Adrenal gland (tissue), 12 donors: ENCODE measurements around the gene NOX5. TPM values are rescaled to one million over a fixed set of nuclear protein-coding genes. Genes with fewer than 3 reads are reported as not detected.
"Not testable (repeated sequence)": the region's sequence is repeated elsewhere in the genome, so short reads cannot be mapped to it uniquely, and the experiment has no call there.

Source experiments
- DNase-seq, 7 donors: peaks; one replicate each; pipeline ENCODE4 v3.0.0-alpha.2; 2019 to 2020
- H3K27ac ChIP-seq, 5 donors: fragments of 200-600 bp; sonication (generic) in 4 of 5; 1 replicate in 3 of 5; 2 replicates in 2 of 5; pipeline versions ENCODE4 v1.5.1 to v1.8.0; 2016 to 2020; ENCODE audit warnings: mild to moderate bottlenecking in 1 of 5
- H3K27me3 ChIP-seq: fragments of 200-600 bp; 2 replicates; pipeline ENCODE4 v1.8.0; 2021
- H3K36me3 ChIP-seq, 2 donors: fragments of 200-600 bp; replicated peaks in 1 of 2; 1 replicate in 1 of 2; 2 replicates in 1 of 2; pipeline versions ENCODE4 v1.5.1 to v1.8.0; 2018 to 2022
- H3K4me1 ChIP-seq, 2 donors: fragments of 200-600 bp; replicated peaks in 1 of 2; 1 replicate in 1 of 2; 2 replicates in 1 of 2; pipeline versions ENCODE4 v1.5.1 to v1.8.0; 2018 to 2021
- H3K4me3 ChIP-seq, 4 donors: fragments of 200-600 bp; sonication (generic) in 3 of 4; one replicate each; pipeline ENCODE4 v1.5.1; 2016 to 2018
- H3K9me3 ChIP-seq, 3 donors: fragments of 200-600 bp; sonication (generic) in 1 of 3; replicated peaks in 1 of 3; 1 replicate in 2 of 3; 2 replicates in 1 of 3; pipeline versions ENCODE4 v1.5.1 to v1.8.0; 2016 to 2021
- POLR2A ChIP-seq, 2 donors: fragments of 450-650 bp; IDR thresholded peaks; one replicate each; pipeline ENCODE4 v1.6.1; 2017; ENCODE audit warnings: antibody characterized with exemption in 2 of 2, mild to moderate bottlenecking in 2 of 2, moderate library complexity in 1 of 2
- WGBS, 4 donors: extraction: QIAGEN DNeasy Blood & Tissue Kit in 2 of 4; methylation state at CpG; one replicate each; pipeline versions ENCODE4 v1.1.5 to v1.1.7; 2013 to 2017; 5-methylcytosine and 5-hydroxymethylcytosine counted together
- intact Hi-C, 2 donors: fragments of 100-400 bp; cut with DNase I; formaldehyde crosslinking; loops; one replicate each; pipeline versions ENCODE4 v1.14.1 to v1.15.0; 2022 to 2023
- polyA plus RNA-seq, 3 donors: library from polyadenylated mRNA; stranded (reverse); fragments of 200-250 nt in 2 of 3; fragments of 350-450 nt in 1 of 3; fragmentation: Illumina TruSeq in 1 of 3; extraction: RNeasy Lipid Tissue Mini Kit (QIAGEN cat#74804) in 1 of 3; gene quantifications; one replicate each; pipeline ENCODE4 v1.2.3, GENCODE V29; 2013 to 2014
- total RNA-seq, 9 donors: library from RNA; depleted of rRNA in 4 of 9; stranded (reverse); fragments of >200 nt in 4 of 9; fragments of 120-200 nt in 1 of 9; fragmentation: NEBNext Ultra II Directional in 1 of 9; extraction: Animal tissue kit (Norgen Biotek cat#: 25700) in 1 of 9; gene quantifications; one replicate each; pipeline versions ENCODE4 v1.1.0 to v1.2.4, GENCODE V29; 2013 to 2023
- TF ChIP-seq, protein P1 (sequence below), 6 experiments: fragments of 450-650 bp in 4 of 6; fragments of 200-600 bp in 2 of 6; sonication (generic) in 1 of 6; IDR thresholded peaks; 1 replicate in 5 of 6; 2 replicates in 1 of 6; pipeline versions ENCODE4 v1.5.1 to v1.8.0; 2016 to 2021; ENCODE audit warnings: antibody characterized with exemption in 6 of 6, mild to moderate bottlenecking in 2 of 6, moderate library complexity in 1 of 6
- donor health status: healthy with polysubstance abuse.
- donor health status: Bipolar disorder and iron deficiency.
- donor health status: DM: yes; HTN: yes; CAD: no.
- donor health status: DM: no; HTN: no; CAD: no.
- donor health status: DM: no; HTN: no; CAD: no.
- donor health status: DM: yes; HTN: yes; CAD: no.

NOX5 gene
- total and polyA plus RNA-seq, 12 donors, result 0.06 to 1.4 (median 0.63) TPM

DNA sequence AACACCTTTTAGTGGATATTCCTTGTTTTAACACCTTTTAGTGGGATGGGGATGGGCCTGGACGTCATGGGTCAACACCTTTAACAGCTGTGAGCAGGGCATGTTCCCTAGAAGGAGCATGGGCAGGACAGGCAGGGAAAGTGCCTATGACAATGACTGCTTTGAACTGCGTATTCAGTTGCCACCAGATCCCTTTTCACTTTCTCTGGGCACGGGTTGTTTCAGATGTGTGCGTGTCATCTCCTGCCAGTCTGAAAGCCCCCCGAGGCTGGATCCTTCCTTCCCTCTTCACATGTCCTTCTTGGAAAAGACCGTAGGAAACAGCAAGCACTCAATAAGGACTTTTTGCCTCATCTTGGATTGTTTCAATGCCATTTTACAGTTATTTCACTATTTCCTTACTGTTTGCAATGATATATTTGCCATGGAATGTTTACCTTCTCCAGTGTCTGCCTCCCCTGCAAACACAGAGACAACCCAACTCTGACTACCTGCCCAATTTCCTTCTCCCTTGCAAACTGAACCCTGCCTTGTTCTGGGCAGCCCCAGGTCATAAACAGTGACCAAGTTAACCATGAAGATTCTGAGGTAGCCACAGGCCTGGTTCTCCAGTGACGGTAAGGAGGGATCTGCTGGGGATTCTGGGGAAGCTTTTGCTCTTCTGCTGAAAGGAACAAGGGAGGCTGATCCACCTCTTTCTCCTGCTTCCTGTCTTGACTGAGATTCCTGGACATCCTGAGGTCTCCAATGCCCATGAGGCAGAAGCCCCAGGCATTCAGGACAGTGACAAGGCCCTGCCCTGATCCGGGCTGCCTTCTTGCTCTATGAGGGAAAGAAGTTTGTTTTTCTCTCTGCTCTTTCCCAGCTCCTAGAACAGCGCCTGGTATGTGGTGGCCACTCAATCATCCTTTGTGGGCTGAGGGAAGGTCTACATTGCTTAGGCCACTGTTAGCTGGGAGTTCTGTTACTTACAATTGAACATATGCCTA, 51.8 kb downstream of the NOX5 start:
- Histone ChIP-seq H3K27me3 (no peaks in the 10 kb centered on the region), H3K4me1 (no peaks in the 10 kb centered on the region), H3K27ac (no peak overlapping the region), H3K4me3 (no peak overlapping the region), H3K9me3 (no peaks in the 10 kb centered on the region), H3K36me3 (no peaks in the 10 kb centered on the region)
- 93 to 96% (median 95%) methylated on average over 8 to 9 of the region's 9 CpGs for WGBS, 4 donors
- DNase-seq, result no peak
- TF ChIP-seq, protein P1, sequence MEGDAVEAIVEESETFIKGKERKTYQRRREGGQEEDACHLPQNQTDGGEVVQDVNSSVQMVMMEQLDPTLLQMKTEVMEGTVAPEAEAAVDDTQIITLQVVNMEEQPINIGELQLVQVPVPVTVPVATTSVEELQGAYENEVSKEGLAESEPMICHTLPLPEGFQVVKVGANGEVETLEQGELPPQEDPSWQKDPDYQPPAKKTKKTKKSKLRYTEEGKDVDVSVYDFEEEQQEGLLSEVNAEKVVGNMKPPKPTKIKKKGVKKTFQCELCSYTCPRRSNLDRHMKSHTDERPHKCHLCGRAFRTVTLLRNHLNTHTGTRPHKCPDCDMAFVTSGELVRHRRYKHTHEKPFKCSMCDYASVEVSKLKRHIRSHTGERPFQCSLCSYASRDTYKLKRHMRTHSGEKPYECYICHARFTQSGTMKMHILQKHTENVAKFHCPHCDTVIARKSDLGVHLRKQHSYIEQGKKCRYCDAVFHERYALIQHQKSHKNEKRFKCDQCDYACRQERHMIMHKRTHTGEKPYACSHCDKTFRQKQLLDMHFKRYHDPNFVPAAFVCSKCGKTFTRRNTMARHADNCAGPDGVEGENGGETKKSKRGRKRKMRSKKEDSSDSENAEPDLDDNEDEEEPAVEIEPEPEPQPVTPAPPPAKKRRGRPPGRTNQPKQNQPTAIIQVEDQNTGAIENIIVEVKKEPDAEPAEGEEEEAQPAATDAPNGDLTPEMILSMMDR (IDR thresholded peaks at IDR 0.05), result no peak
- TF ChIP-seq POLR2A (IDR thresholded peaks at IDR 0.05), result no peak
- intact Hi-C loops, result loop anchor here in 1 of 2 donors (10.0 kb wide), 1 partner anchor 158 kb away; no protein-coding TSS in a partner anchor

DNA sequence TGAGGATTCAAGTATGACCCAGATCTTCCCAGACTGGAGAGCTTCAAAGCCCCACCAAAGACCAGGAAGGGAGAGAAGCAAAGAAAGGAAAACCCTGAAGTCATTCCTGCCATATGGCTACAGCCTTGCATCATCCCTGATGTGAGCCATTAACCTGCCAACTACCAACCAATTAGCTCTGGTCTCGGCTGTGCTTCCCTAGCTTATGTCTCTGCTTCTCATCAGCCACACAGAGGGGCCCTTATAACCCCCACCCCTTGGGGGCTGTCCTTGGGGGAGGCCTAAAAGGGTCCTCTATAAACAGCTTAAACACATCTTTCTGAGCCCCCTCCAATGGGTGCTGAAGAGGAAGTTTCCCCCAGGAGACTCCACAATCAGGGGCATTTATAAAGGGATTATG, 52.8 kb downstream of the NOX5 start:
- WGBS, 4 donors, result 89 to 100% (median 93%) methylated on average over 1 of the region's 1 CpG
- Histone ChIP-seq H3K27me3 (no peaks in the 10 kb centered on the region), H3K4me3 (no peak overlapping the region), H3K4me1 (no peaks in the 10 kb centered on the region), H3K36me3 (no peaks in the 10 kb centered on the region), H3K27ac (no peak overlapping the region), H3K9me3 (no peaks in the 10 kb centered on the region)
- intact Hi-C loops, result loop anchor here in 1 of 2 donors (10.0 kb wide), 1 partner anchor 158 kb away; no protein-coding TSS in a partner anchor
- TF ChIP-seq, protein P1 (IDR thresholded peaks at IDR 0.05), result no peak
- no peak for TF ChIP-seq POLR2A (IDR thresholded peaks at IDR 0.05)
- DNase-seq, result no peak

DNA sequence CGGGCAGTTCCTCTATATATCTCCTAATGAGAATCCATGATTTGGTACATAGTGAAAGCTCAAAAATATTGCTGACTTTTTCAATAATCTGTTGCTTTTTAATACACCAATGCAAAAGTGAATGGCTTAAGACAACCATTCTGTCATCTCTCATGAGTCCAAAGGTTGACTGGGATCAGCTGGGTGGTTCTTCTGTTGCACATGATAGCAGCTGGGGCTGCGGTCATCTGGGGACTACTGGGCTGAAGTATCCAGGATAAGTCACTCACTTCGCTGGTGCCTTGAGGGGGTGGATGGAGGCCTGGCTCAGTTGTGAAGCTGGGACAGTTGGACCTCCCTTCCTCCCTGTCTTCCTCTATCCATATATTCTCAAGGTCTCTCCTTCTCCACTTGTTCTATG, 53.7 kb downstream of the NOX5 start:
- 93 to 98% (median 94%) methylated on average over 3 of the region's 3 CpGs for WGBS, 4 donors
- TF ChIP-seq, protein P1 (IDR thresholded peaks at IDR 0.05), result no peak
- no peak for TF ChIP-seq POLR2A (IDR thresholded peaks at IDR 0.05)

DNA sequence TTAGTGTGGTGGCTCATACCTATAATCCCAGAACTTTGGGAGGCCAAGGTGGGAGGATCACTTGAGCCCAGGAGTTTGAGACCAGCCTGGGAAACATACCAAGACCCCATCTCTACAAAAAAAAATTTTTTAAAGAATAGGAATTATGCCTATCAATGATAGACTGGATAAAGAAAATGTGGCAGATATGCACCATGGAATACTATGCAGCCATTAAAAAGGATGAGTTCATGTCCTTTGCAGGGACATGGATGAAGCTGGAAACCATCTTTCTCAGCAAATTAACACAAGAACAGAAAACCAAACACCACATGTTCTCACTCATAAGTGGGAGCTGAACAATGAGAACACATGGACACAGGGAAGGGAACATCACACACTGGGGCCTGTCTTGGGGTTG, 54.8 kb downstream of the NOX5 start:
- not testable (repeated sequence) for H3K9me3 ChIP-seq, DNase-seq, H3K4me3 ChIP-seq, H3K27ac ChIP-seq, H3K27me3 ChIP-seq, H3K4me1 ChIP-seq, H3K36me3 ChIP-seq
- intact Hi-C loops, result loop anchor here in 1 of 2 donors (10.0 kb wide), 1 partner anchor 156 kb away; no protein-coding TSS in a partner anchor

More for the DNA sequence above, 53.7 kb downstream of the NOX5 start:
- Histone ChIP-seq H3K27ac (no peak overlapping the region), H3K4me3 (no peak overlapping the region), H3K36me3 (no peaks in the 10 kb centered on the region), H3K4me1 (no peaks in the 10 kb centered on the region), H3K9me3 (no peaks in the 10 kb centered on the region), H3K27me3 (no peaks in the 10 kb centered on the region)
- no peak for DNase-seq
- intact Hi-C loops, result loop anchor here in 1 of 2 donors (10.0 kb wide), 1 partner anchor 157 kb away; no protein-coding TSS in a partner anchor
